Neuronal stem cell (in vitro differentiated cells): ENCODE data around the gene APP.

Experiments used
- DNase-seq: peaks from one replicate; pipeline ENCODE4 v3.0.0-alpha.2; 2013; ENCODE audit warnings: low spot score
- H2AFZ ChIP-seq: one replicate; pipeline ENCODE4 v1.6.1; 2013; ENCODE audit warnings: mild to moderate bottlenecking, low read length, inconsistent platforms
- H2AK5ac ChIP-seq: 2 replicates; pipeline ENCODE4 v1.6.1; 2013; ENCODE audit warnings: low read depth, mild to moderate bottlenecking, inconsistent platforms, low read length, moderate library complexity, mixed read lengths
- H2BK120ac ChIP-seq: 2 replicates; pipeline ENCODE4 v1.6.1; 2013; ENCODE audit warnings: low read depth, mild to moderate bottlenecking, inconsistent platforms, low read length, moderate library complexity, mixed read lengths
- H2BK12ac ChIP-seq: one replicate; pipeline ENCODE4 v1.6.1; 2013; ENCODE audit warnings: low read length, inconsistent platforms
- H2BK15ac ChIP-seq: 2 replicates; pipeline ENCODE4 v1.6.1; 2013; ENCODE audit warnings: mild to moderate bottlenecking, low read length, inconsistent platforms, mixed read lengths
- H2BK5ac ChIP-seq: one replicate; pipeline ENCODE4 v1.6.1; 2013; ENCODE audit warnings: inconsistent platforms, mild to moderate bottlenecking, low read length, moderate library complexity
- H3K14ac ChIP-seq: one replicate; pipeline ENCODE4 v1.6.1; 2013; ENCODE audit warnings: low read length, inconsistent platforms
- H3K18ac ChIP-seq: 2 replicates; pipeline ENCODE4 v1.6.1; 2013; ENCODE audit warnings: low read length, inconsistent platforms
- H3K23ac ChIP-seq: 2 replicates; pipeline ENCODE4 v1.6.1; 2013; ENCODE audit warnings: low read depth, mild to moderate bottlenecking, mixed read lengths, low read length, inconsistent platforms; ENCODE audit not compliant: poor library complexity
- H3K27ac ChIP-seq: replicated peaks from 3 replicates; pipeline ENCODE4 v1.5.1; 2013; ENCODE audit warnings: low read length, inconsistent platforms
- H3K27me3 ChIP-seq, 3 experiments: 2 replicates each; pipeline ENCODE4 v1.6.1; 2013; ENCODE audit warnings: low read length in 3 of 3, mild to moderate bottlenecking in 2 of 3, inconsistent platforms in 1 of 3, low read depth in 1 of 3, mixed read lengths in 1 of 3, moderate library complexity in 1 of 3; ENCODE audit not compliant: control insufficient read depth in 3 of 3, insufficient read depth in 3 of 3
- H3K36me3 ChIP-seq, 2 donors: replicated peaks in 1 of 2; 2 replicates each; pipeline ENCODE4 v1.6.1; 2013; ENCODE audit warnings: low read length in 2 of 2; ENCODE audit not compliant: control insufficient read depth in 2 of 2, insufficient read depth in 2 of 2
- H3K4ac ChIP-seq: 2 replicates; pipeline ENCODE4 v1.6.1; 2013; ENCODE audit warnings: inconsistent platforms, mild to moderate bottlenecking, low read length, moderate library complexity
- H3K4me1 ChIP-seq, 2 donors: 1 replicate in 1 of 2; 2 replicates in 1 of 2; pipeline ENCODE4 v1.6.1; 2013; ENCODE audit warnings: low read length in 2 of 2, low read depth in 1 of 2; ENCODE audit not compliant: control insufficient read depth in 2 of 2, insufficient read depth in 1 of 2
- H3K4me2 ChIP-seq: one replicate; pipeline ENCODE4 v1.6.1; 2013; ENCODE audit warnings: mild to moderate bottlenecking, low read length, inconsistent platforms; ENCODE audit not compliant: insufficient read depth, poor library complexity, severe bottlenecking
- H3K4me3 ChIP-seq, 2 donors: 2 replicates each; pipeline ENCODE4 v1.5.1; 2013; ENCODE audit warnings: low read length in 2 of 2, mild to moderate bottlenecking in 2 of 2, inconsistent platforms in 1 of 2, moderate library complexity in 1 of 2
- H3K79me1 ChIP-seq: one replicate; pipeline ENCODE4 v1.6.1; 2013; ENCODE audit warnings: low read depth, mild to moderate bottlenecking, inconsistent platforms, low read length, moderate library complexity
- H3K9ac ChIP-seq: one replicate; pipeline ENCODE4 v1.6.1; 2013; ENCODE audit warnings: mild to moderate bottlenecking, low read depth, low read length, inconsistent platforms; ENCODE audit not compliant: poor library complexity
- H3K9me3 ChIP-seq, 2 donors: replicated peaks in 1 of 2; 2 replicates each; pipeline versions ENCODE3 to v1.6.1; 2013; ENCODE audit warnings: low read length in 2 of 2, mild to moderate bottlenecking in 2 of 2, inconsistent platforms in 1 of 2, low read depth in 1 of 2, mixed read lengths in 1 of 2, moderate library complexity in 1 of 2; ENCODE audit not compliant: control insufficient read depth in 2 of 2, insufficient read depth in 1 of 2
- H4K8ac ChIP-seq: one replicate; pipeline ENCODE4 v1.6.1; 2013; ENCODE audit warnings: low read depth, mild to moderate bottlenecking, inconsistent platforms, low read length, moderate library complexity
- H4K91ac ChIP-seq: one replicate; pipeline ENCODE4 v1.6.1; 2013; ENCODE audit warnings: low read length, low read depth, mild to moderate bottlenecking, inconsistent platforms; ENCODE audit not compliant: poor library complexity
- WGBS, 2 donors: extraction: QIAGEN DNeasy Blood & Tissue Kit; methylation state at CpG; one replicate each; pipeline ENCODE4 v1.1.7; 2013; ENCODE audit warnings: missing lambda C conversion rate in 2 of 2, mixed read lengths in 1 of 2; ENCODE audit not compliant: insufficient read length in 2 of 2, insufficient replicate concordance in 1 of 2; ENCODE audit errors: extremely low coverage in 2 of 2; 5-methylcytosine and 5-hydroxymethylcytosine counted together

The APP gene

DNA sequence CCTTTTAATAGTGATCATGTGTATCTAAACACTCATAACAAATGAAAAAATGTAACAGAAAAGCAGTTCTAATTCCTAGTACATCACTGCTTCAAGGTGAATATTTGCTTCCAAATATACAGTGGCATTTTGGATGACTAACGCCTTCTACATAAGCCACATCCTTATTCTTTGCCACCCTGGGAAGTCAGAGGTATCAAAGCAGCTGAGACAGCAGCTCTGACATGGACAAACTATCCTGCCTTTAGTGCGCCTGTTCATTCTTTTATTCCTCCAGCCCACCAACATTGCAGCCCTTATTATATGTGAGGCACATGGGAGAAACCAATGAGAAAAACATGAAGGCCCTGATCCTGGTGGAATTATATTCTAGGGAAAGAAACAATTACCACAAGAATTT lies 183.0 kb downstream of the APP start:
- Histone ChIP-seq H3K9ac (no peak overlapping the region), H3K27ac (no peak overlapping the region), H4K8ac (no peak overlapping the region), H3K36me3 (peaks cover 2 to 42% of the 10 kb centered on the region in 2 donors), H3K4me2 (no peak overlapping the region), H3K79me1 (no peaks in the 10 kb centered on the region), H3K4ac (no peak overlapping the region), H2BK12ac (no peak overlapping the region), H3K14ac (no peak overlapping the region), H3K18ac (no peak overlapping the region), H3K27me3 (no peaks in the 10 kb centered on the region), H2AFZ (no peak overlapping the region), H2BK5ac (no peak overlapping the region), H3K4me3 (no peak overlapping the region), H3K9me3 (peaks cover 0 to 3% of the 10 kb centered on the region in 2 donors), H2BK120ac (no peak overlapping the region), H4K91ac (no peak overlapping the region), H2AK5ac (no peak overlapping the region), H3K4me1 (peaks cover 0 to 3% of the 10 kb centered on the region in 2 donors), H3K23ac (no peak overlapping the region), H2BK15ac (no peak overlapping the region)
- no CpG with 5 or more reads among the region's 2 CpGs for WGBS, 2 donors
- DNase-seq: no peak

GRCh38 chr21:25986928-25987327 lies 183.6 kb downstream of the APP start:
- Histone ChIP-seq H3K79me1 (no peaks in the 10 kb centered on the region), H3K4me2 (no peak overlapping the region), H2BK120ac (no peak overlapping the region), H3K9ac (no peak overlapping the region), H2AK5ac (no peak overlapping the region), H3K14ac (no peak overlapping the region), H2AFZ (no peak overlapping the region), H2BK12ac (no peak overlapping the region), H3K27me3 (no peaks in the 10 kb centered on the region), H2BK15ac (no peak overlapping the region), H4K8ac (no peak overlapping the region), H3K23ac (no peak overlapping the region), H3K4ac (no peak overlapping the region), H3K36me3 (peaks cover 5 to 45% of the 10 kb centered on the region in 2 donors), H4K91ac (no peak overlapping the region), H3K4me1 (peaks cover 0 to 3% of the 10 kb centered on the region in 2 donors), H2BK5ac (no peak overlapping the region), H3K27ac (no peak overlapping the region), H3K4me3 (no peak overlapping the region), H3K18ac (no peak overlapping the region), H3K9me3 (peaks cover 0 to 3% of the 10 kb centered on the region in 2 donors)
- no CpG with 5 or more reads among the region's 2 CpGs for WGBS, 2 donors
- DNase-seq: no peak

DNA sequence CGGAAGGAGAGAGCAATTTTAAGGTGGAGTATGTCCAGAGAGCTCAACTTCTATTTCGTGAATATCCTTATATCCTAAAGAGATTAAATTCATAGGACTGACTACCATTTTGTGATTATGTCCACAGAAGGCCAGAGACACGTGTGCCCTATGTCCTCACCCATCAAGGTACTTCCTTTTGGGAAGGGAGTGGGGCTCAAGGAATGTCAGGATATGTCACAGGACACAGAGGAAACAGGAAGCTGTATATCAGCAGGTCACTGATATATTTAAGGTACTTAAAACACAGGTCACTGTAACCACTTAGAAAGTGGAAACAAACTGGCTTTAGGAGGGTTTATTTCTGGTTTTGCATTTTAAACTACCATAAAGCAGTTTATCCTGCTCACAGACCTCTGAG lies 184.6 kb downstream of the APP start:
- no peak overlapping the region for H2BK5ac ChIP-seq
- H4K8ac ChIP-seq: no peak overlapping the region
- H3K4ac ChIP-seq: no peak overlapping the region
- no peaks in the 10 kb centered on the region for H3K79me1 ChIP-seq
- no peak overlapping the region for H3K4me3 ChIP-seq
- H3K36me3 ChIP-seq: peaks cover 5 to 54% of the 10 kb centered on the region in 2 donors
- H3K4me1 ChIP-seq: peaks cover 0 to 3% of the 10 kb centered on the region in 2 donors
- WGBS, 2 donors: no CpG with 5 or more reads among the region's 3 CpGs
- no peak overlapping the region for H3K18ac ChIP-seq
- no peak overlapping the region for H3K14ac ChIP-seq
- H3K27me3 ChIP-seq: no peaks in the 10 kb centered on the region
- no peak overlapping the region for H4K91ac ChIP-seq
- no peak overlapping the region for H3K23ac ChIP-seq
- H3K4me2 ChIP-seq: no peak overlapping the region
- H3K9ac ChIP-seq: no peak overlapping the region
- peaks cover 0 to 3% of the 10 kb centered on the region in 2 donors for H3K9me3 ChIP-seq
- H2BK15ac ChIP-seq: no peak overlapping the region
- H2BK12ac ChIP-seq: no peak overlapping the region
- no peak overlapping the region for H2AK5ac ChIP-seq
- DNase-seq: no peak
- H3K27ac ChIP-seq: no peak overlapping the region
- H2AFZ ChIP-seq: no peak overlapping the region
- H2BK120ac ChIP-seq: no peak overlapping the region

DNA sequence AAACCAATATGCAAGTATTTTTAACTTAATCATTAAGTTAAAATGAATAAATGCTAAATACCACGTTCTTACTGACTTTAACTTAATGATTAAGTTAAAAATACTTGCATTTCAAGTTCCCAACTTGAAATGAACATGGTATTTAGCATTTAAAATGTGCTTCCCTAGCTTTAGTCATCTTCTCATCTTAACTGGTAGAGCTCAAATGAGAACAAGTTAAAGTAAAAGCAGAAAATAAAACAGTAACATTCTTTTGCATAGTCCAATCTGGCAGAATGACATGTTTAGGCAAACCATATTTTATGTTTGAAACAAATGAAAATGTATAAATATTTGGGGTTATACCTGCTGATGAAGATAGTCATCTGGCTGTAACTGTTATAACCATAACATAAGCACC lies 186.0 kb downstream of the APP start:
- Histone ChIP-seq H2AK5ac (no peak overlapping the region), H3K79me1 (no peaks in the 10 kb centered on the region), H3K36me3 (peaks cover 14 to 68% of the 10 kb centered on the region in 2 donors), H3K4me2 (no peak overlapping the region), H3K4me1 (peaks cover 0 to 3% of the 10 kb centered on the region in 2 donors), H3K27ac (no peak overlapping the region), H3K4me3 (no peak overlapping the region), H3K23ac (no peak overlapping the region), H3K9me3 (peaks cover 0 to 3% of the 10 kb centered on the region in 2 donors), H4K8ac (no peak overlapping the region), H2BK15ac (no peak overlapping the region), H3K4ac (no peak overlapping the region), H2BK12ac (no peak overlapping the region), H2AFZ (no peak overlapping the region), H3K9ac (no peak overlapping the region), H3K27me3 (no peaks in the 10 kb centered on the region), H4K91ac (no peak overlapping the region), H2BK5ac (no peak overlapping the region), H3K14ac (no peak overlapping the region), H2BK120ac (no peak overlapping the region), H3K18ac (no peak overlapping the region)
- WGBS, 2 donors: no CpG with 5 or more reads among the region's 1 CpG
- no peak for DNase-seq
